Measurements from ENCODE around the gene PTP4A1.

PTP4A1 gene

GRCh38 chr6:63578757-63579156 lies 6.5 kb downstream of the PTP4A1 start:
- peaks cover 10% of the 10 kb centered on the region for H3K36me3 ChIP-seq (ENCODE audit: control insufficient read depth, insufficient read depth, low read length)
- H3K27me3 ChIP-seq (replicated peaks; ENCODE audit: control insufficient read depth, insufficient read depth, low read length), result no peaks in the 10 kb centered on the region
- no peak for TF ChIP-seq CTCF (IDR thresholded peaks at IDR 0.05; ENCODE audit: insufficient read depth, low read length, poor library complexity, severe bottlenecking)
- DNase-seq (ENCODE audit: extremely low read depth, insufficient read length), result no peak
- H3K4me3 ChIP-seq (replicated peaks; ENCODE audit: low read depth, low read length), result no peak overlapping the region

GRCh38 chr6:63579937-63580703 lies 7.8 kb downstream of the PTP4A1 start:
- no peak for TF ChIP-seq CTCF (IDR thresholded peaks at IDR 0.05; ENCODE audit: insufficient read depth, low read length, poor library complexity, severe bottlenecking)
- peaks cover 10% of the 10 kb centered on the region for H3K36me3 ChIP-seq (ENCODE audit: control insufficient read depth, insufficient read depth, low read length)
- no peaks in the 10 kb centered on the region for H3K27me3 ChIP-seq (replicated peaks; ENCODE audit: control insufficient read depth, insufficient read depth, low read length)
- H3K4me3 ChIP-seq (replicated peaks; ENCODE audit: low read depth, low read length), result no peak overlapping the region
- no peak for DNase-seq (ENCODE audit: extremely low read depth, insufficient read length)

GRCh38 chr6:63580704-63580961 lies 8.4 kb downstream of the PTP4A1 start:
- no peak for TF ChIP-seq CTCF (IDR thresholded peaks at IDR 0.05; ENCODE audit: insufficient read depth, low read length, poor library complexity, severe bottlenecking)
- Histone ChIP-seq H3K36me3 (ENCODE audit: control insufficient read depth, insufficient read depth, low read length) (peaks cover 10% of the 10 kb centered on the region), H3K4me3 (replicated peaks; ENCODE audit: low read depth, low read length) (no peak overlapping the region), H3K27me3 (replicated peaks; ENCODE audit: control insufficient read depth, insufficient read depth, low read length) (no peaks in the 10 kb centered on the region)
- no peak for DNase-seq (ENCODE audit: extremely low read depth, insufficient read length)

GRCh38 chr6:63581355-63582013 lies 9.2 kb downstream of the PTP4A1 start:
- no peak for TF ChIP-seq CTCF (IDR thresholded peaks at IDR 0.05; ENCODE audit: insufficient read depth, low read length, poor library complexity, severe bottlenecking)
- Histone ChIP-seq H3K27me3 (replicated peaks; ENCODE audit: control insufficient read depth, insufficient read depth, low read length) (no peaks in the 10 kb centered on the region), H3K4me3 (replicated peaks; ENCODE audit: low read depth, low read length) (no peak overlapping the region), H3K36me3 (ENCODE audit: control insufficient read depth, insufficient read depth, low read length) (peaks cover 8% of the 10 kb centered on the region)
- DNase-seq (ENCODE audit: extremely low read depth, insufficient read length), result no peak

GRCh38 chr6:63582579-63583231 lies 10.4 kb downstream of the PTP4A1 start:
- TF ChIP-seq CTCF (IDR thresholded peaks at IDR 0.05; ENCODE audit: insufficient read depth, low read length, poor library complexity, severe bottlenecking), result no peak
- no peak for DNase-seq (ENCODE audit: extremely low read depth, insufficient read length)
- Histone ChIP-seq H3K4me3 (replicated peaks; ENCODE audit: low read depth, low read length) (no peak overlapping the region), H3K27me3 (replicated peaks; ENCODE audit: control insufficient read depth, insufficient read depth, low read length) (no peaks in the 10 kb centered on the region), H3K36me3 (ENCODE audit: control insufficient read depth, insufficient read depth, low read length) (peaks cover 8% of the 10 kb centered on the region)
